Activated CD4-positive, alpha-beta T cell treated with anti-CD3 and anti-CD28 coated beads, Interleukin-2, Interleukin-4, amounts not matched to agents 100 ng/mL and 50 ng/mL, durations not matched to agents 16 hours and 8 hours (primary cell): ENCODE data around the gene ACP5.
A peak's percentile ranks its signal among the peaks of the same experiment; 100 is the strongest.
"Not testable (repeated sequence)": the region's sequence is repeated elsewhere in the genome, so short reads cannot be mapped to it uniquely, and the experiment has no call there.

Experiments used
- DNase-seq: peaks from one replicate; pipeline ENCODE4 v3.0.0-alpha.2; 2020; ENCODE audit warnings: low spot score

ACP5 gene

GRCh38 chr19:11578258-11579142 is 1.1 kb upstream of the ACP5 start:
- DNase-seq: no peak

GRCh38 chr19:11576227-11576626 is 1.2 kb downstream of the ACP5 start:
- DNase-seq: no peak

- no peak for DNase-seq
These were observed 2.8 kb downstream of the ACP5 start for GRCh38 chr19:11574689-11575088.

GRCh38 chr19:11573763-11574162 is 3.7 kb downstream of the ACP5 start:
- DNase-seq: not testable (repeated sequence)

- not testable (repeated sequence) for DNase-seq
These were observed 4.1 kb downstream of the ACP5 start for GRCh38 chr19:11573354-11573753.

DNA sequence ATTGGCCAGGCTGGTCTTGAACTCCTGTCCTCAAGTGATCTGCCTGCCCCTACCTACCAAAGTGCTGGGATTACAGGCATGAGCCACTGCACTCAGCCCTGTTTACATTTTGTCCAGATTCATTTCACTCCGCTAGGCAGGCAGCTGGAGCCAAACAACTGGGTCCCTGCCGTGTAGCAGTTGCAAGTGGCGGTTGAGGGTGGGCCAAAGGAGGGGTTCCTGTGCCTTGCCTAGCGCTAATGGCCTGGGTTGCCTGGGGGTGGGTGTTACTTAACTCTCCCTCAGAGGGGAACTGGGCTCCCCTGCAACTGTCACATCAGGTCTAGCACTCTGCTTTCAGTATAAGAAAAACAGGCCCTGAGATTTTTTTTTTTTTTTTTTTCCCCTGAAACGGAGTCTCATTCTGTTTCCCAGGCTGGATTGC is 7.4 kb downstream of the ACP5 start:
- no peak for DNase-seq

DNA sequence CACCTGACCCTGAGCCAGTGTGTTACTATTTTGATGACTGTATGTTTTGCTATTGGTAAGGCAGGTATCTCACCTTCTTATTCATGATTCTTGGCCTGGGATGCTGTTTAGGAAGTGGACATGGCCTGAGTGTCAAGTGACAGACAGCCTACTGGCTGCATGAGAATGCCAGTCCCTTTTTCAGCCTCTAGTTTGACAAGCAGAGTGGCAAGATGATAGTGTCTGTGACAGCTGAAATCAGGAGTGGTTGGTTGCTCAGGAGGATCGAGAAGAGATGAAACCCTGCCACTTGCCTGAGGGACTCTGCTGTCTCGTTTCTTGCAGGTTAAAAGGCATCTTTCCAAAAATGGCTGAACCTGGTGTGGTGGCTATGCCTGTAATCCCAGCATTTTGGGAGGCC is 11.3 kb downstream of the ACP5 start:
- no peak for DNase-seq

DNA sequence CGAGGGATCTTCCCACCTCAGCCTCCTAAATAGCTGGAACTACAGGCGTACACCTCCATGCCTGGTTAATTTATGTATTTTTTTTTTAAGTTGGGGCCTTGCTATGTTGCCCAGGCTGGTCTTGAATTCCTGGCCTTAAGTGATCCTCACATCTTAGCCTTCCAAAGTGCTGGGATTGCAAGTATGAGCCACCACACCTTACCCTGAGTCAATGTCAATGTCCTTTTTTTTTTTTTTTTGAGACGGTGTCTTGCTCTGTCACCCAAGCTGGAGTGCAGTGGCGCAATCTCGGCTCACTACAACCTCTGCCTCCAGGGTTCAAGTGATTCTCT is 11.8 kb downstream of the ACP5 start:
- not testable (repeated sequence) for DNase-seq

- not testable (repeated sequence) for DNase-seq
These were observed 13.2 kb downstream of the ACP5 start for GRCh38 chr19:11564082-11564807.

GRCh38 chr19:11563532-11563931 is 13.9 kb downstream of the ACP5 start:
- DNase-seq: no peak

GRCh38 chr19:11560404-11561051 is 16.9 kb downstream of the ACP5 start:
- peak; percentile 90 for DNase-seq

- peak; percentile 99 for DNase-seq
These were observed 18.3 kb downstream of the ACP5 start, which contains the start of gene ELOF1 for GRCh38 chr19:11558881-11559828. Gene ELOF1 (minus strand): TSS chr19:11559230. CDS start chr19:11554347, 4,883 bp downstream.

GRCh38 chr19:11556634-11557420 is 20.6 kb downstream of the ACP5 start:
- DNase-seq: no peak

DNA sequence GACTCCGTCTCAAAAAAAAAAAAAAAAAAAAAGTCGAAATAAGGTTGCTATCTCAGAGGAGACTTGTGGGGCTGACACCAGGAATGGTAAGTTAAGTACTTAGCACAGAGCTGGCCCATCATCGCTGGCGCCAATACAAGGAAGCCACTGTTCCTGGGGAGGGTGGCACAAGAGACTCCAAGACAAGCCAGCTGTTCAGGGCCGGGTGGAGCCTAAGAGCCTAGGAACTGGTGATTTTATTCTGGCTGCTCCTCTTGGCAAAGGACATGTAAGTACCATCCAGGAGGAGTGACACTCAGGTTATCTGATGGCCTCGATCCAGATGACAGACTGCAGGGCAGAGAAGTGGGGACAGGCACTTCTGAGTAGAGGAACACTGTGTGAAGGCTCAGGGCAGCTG is 22.2 kb downstream of the ACP5 start:
- no peak for DNase-seq

GRCh38 chr19:11554160-11554559 is 23.3 kb downstream of the ACP5 start:
- no peak for DNase-seq

DNA sequence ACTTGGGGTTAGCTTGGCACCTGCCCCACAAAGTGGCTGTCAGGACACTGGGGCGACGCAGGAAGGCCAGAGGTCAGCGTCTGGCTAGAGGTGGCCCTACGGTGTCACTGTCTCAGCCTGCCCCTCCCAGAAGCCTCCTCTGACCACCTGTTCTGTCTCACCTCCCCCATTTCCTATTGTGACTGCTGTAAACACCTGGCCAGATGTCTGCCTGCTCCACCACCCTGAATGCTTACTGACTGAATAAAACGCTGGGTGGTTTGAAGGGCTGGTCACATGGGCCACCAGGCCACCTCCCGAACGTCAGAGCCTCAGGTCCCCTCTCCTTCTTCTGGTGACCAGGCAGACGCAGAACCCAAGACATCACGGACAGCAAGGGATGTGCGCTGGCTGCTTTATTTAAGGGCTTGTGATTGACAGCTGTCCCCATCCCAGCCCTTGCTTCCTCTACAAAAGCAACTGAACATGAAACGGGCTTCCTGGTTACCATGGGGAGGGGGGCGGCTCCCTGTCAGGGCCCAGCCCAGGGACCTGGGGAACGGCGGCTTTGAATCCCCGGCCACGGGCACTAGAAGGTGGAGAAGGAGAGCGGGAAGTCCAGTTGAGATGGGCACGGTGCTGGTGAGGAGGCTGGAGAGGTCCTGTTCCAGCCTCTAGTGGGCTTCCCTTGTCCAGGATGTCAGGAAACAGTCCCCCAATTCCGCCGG is 24.6 kb downstream of the ACP5 start:
- no peak for DNase-seq

GRCh38 chr19:11551603-11552235 is 25.7 kb downstream of the ACP5 start:
- no peak for DNase-seq

DNA sequence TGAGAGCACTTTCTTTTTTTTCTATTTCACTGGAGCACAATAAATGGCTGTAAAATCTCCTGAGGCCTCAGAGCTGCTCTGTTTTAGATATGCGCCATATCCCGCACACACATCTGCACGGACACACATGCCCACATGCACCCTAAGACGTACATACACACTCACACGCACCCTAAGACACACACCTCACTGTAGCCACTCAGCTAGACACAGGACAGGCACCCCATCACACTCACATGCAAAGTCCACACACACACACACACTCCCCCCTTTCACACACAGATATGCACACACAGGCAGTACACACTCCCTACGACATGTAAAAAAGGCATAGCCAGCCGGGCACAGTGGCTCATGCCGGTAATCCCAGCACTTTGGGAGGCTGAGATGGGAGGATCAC is 27.2 kb downstream of the ACP5 start:
- no peak for DNase-seq

- DNase-seq: no peak
These were observed 28.0 kb downstream of the ACP5 start for GRCh38 chr19:11549386-11549953.
